HUES6 (cell line): ENCODE results near the gene MDH1B.
"Not testable (repeated sequence)": the region's sequence is repeated elsewhere in the genome, so short reads cannot be mapped to it uniquely, and the experiment has no call there.

Experiments used
- H3K27ac ChIP-seq: 2 replicates; pipeline ENCODE4 v1.7.0; 2013; ENCODE audit warnings: low read depth, mild to moderate bottlenecking, low read length, inconsistent platforms
- H3K27me3 ChIP-seq: 2 replicates; pipeline ENCODE4 v1.6.1; 2013; ENCODE audit warnings: low read length; ENCODE audit not compliant: control insufficient read depth, insufficient read depth
- H3K36me3 ChIP-seq: 2 replicates; pipeline ENCODE4 v1.6.1; 2013; ENCODE audit warnings: low read length; ENCODE audit not compliant: control insufficient read depth, insufficient read depth
- H3K4me1 ChIP-seq: 2 replicates; pipeline ENCODE4 v1.6.1; 2013; ENCODE audit warnings: low read length; ENCODE audit not compliant: control insufficient read depth, insufficient read depth
- H3K4me3 ChIP-seq: 2 replicates; pipeline ENCODE4 v1.5.1; 2013; ENCODE audit warnings: low read depth, low read length
- H3K9ac ChIP-seq: one replicate; pipeline ENCODE4 v1.6.1; 2013; ENCODE audit warnings: mild to moderate bottlenecking, low read length
- H3K9me3 ChIP-seq: 2 replicates; pipeline ENCODE4 v1.6.1; 2013; ENCODE audit warnings: low read depth, low read length; ENCODE audit not compliant: control insufficient read depth, insufficient read depth

The MDH1B gene

GRCh38 chr2:206765242-206766056 lies at the start of gene MDH1B, which contains the start of gene FASTKD2:
Gene MDH1B, minus strand, starts transcription at chr2:206765328. Its CDS starts 57 bp downstream, at chr2:206765271.
Gene FASTKD2, plus strand, starts transcription at chr2:206765606. Its CDS starts 1,088 bp downstream, at chr2:206766694.
- Histone ChIP-seq H3K27me3 (peaks cover 15% of the 10 kb centered on the region; the same call in 1 of the 2 replicates), H3K36me3 (peaks cover 23% of the 10 kb centered on the region), H3K27ac (peak within 1 kb of the TSS; percentile 83), H3K9me3 (no peaks in the 10 kb centered on the region), H3K4me3 (peak within 1 kb of the TSS; percentile 92), H3K9ac (peak within 1 kb of the TSS; percentile 95), H3K4me1 (peaks cover 10% of the 10 kb centered on the region)

- H3K9ac ChIP-seq: no peak overlapping the region
- H3K4me1 ChIP-seq: peaks cover 44% of the 10 kb centered on the region
- peak overlapping the region; percentile 74 for H3K27ac ChIP-seq
- no peak overlapping the region for H3K4me3 ChIP-seq
- H3K36me3 ChIP-seq: peaks cover 20% of the 10 kb centered on the region; the same call in 1 of the 2 replicates
- peaks cover 16% of the 10 kb centered on the region for H3K9me3 ChIP-seq
- H3K27me3 ChIP-seq: no peaks in the 10 kb centered on the region
Measured at GRCh38 chr2:206814498-206814897, 49.4 kb upstream of the MDH1B start.

GRCh38 chr2:206812471-206812870 lies 47.3 kb upstream of the MDH1B start:
- peak overlapping the region; percentile 91 for H3K27ac ChIP-seq
- not testable (repeated sequence) for H3K27me3 ChIP-seq
- peaks cover 29% of the 10 kb centered on the region for H3K36me3 ChIP-seq
- peak overlapping the region; percentile 82 for H3K9ac ChIP-seq
- H3K9me3 ChIP-seq: peaks cover 16% of the 10 kb centered on the region
- peak overlapping the region; percentile 35; the same call in 1 of the 2 replicates for H3K4me3 ChIP-seq
- H3K4me1 ChIP-seq: peaks cover 31% of the 10 kb centered on the region

- H3K27me3 ChIP-seq, H3K27ac ChIP-seq, H3K9me3 ChIP-seq: not testable (repeated sequence)
- Histone ChIP-seq H3K4me3 (peak overlapping the region; percentile 35; the same call in 1 of the 2 replicates), H3K4me1 (peaks cover 40% of the 10 kb centered on the region), H3K36me3 (peaks cover 44% of the 10 kb centered on the region), H3K9ac (peak overlapping the region; percentile 66)
Measured at GRCh38 chr2:206807624-206808023, 42.5 kb upstream of the MDH1B start.

- H3K27me3 ChIP-seq: no peaks in the 10 kb centered on the region
- H3K9me3 ChIP-seq: no peaks in the 10 kb centered on the region
- peak overlapping the region; percentile 92 for H3K27ac ChIP-seq
- peaks cover 48% of the 10 kb centered on the region for H3K4me1 ChIP-seq
- H3K4me3 ChIP-seq: peak overlapping the region; percentile 25; the same call in 1 of the 2 replicates
- H3K36me3 ChIP-seq: peaks cover 44% of the 10 kb centered on the region
- peak overlapping the region; percentile 61 for H3K9ac ChIP-seq
Measured at GRCh38 chr2:206805887-206806607, 40.9 kb upstream of the MDH1B start.

GRCh38 chr2:206804326-206804725 lies 39.2 kb upstream of the MDH1B start:
- Histone ChIP-seq H3K4me1 (peaks cover 61% of the 10 kb centered on the region), H3K27ac (peak overlapping the region; percentile 74; the same call in 1 of the 2 replicates), H3K9ac (no peak overlapping the region)

GRCh38 chr2:206802654-206803514 lies 37.8 kb upstream of the MDH1B start:
- no peaks in the 10 kb centered on the region for H3K9me3 ChIP-seq
- peaks cover 61% of the 10 kb centered on the region for H3K4me1 ChIP-seq
- no peak overlapping the region for H3K9ac ChIP-seq
- no peaks in the 10 kb centered on the region for H3K27me3 ChIP-seq
- no peak overlapping the region for H3K27ac ChIP-seq
- H3K36me3 ChIP-seq: peaks cover 34% of the 10 kb centered on the region
- H3K4me3 ChIP-seq: no peak overlapping the region

More at GRCh38 chr2:206804326-206804725, 39.2 kb upstream of the MDH1B start:
- H3K36me3 ChIP-seq: peaks cover 39% of the 10 kb centered on the region
- H3K27me3 ChIP-seq: no peaks in the 10 kb centered on the region
- H3K4me3 ChIP-seq: no peak overlapping the region
- H3K9me3 ChIP-seq: no peaks in the 10 kb centered on the region

- Histone ChIP-seq H3K4me1 (peaks cover 61% of the 10 kb centered on the region), H3K9me3 (no peaks in the 10 kb centered on the region), H3K27ac (no peak overlapping the region), H3K4me3 (no peak overlapping the region), H3K27me3 (no peaks in the 10 kb centered on the region), H3K36me3 (peaks cover 27% of the 10 kb centered on the region), H3K9ac (no peak overlapping the region)
Measured at GRCh38 chr2:206801418-206802189, 36.5 kb upstream of the MDH1B start.

- H3K27ac ChIP-seq: no peak overlapping the region
- H3K9ac ChIP-seq: no peak overlapping the region
- peaks cover 19% of the 10 kb centered on the region for H3K36me3 ChIP-seq
- H3K4me3 ChIP-seq: no peak overlapping the region
- H3K27me3 ChIP-seq: no peaks in the 10 kb centered on the region
- H3K4me1 ChIP-seq: peaks cover 54% of the 10 kb centered on the region
- H3K9me3 ChIP-seq: no peaks in the 10 kb centered on the region
Measured at GRCh38 chr2:206800506-206801417, 35.6 kb upstream of the MDH1B start.
